NCI-H748 (cell line): ENCODE measurements around the gene HID1.

ENCODE experiments used
- DNase-seq: peaks from one replicate; lab custom pipeline; 2025; ENCODE audit not compliant: unreplicated experiment; lab: John Stamatoyannopoulos, UW

The HID1 gene

GRCh38 chr17:74950207-74950606 lies 22.4 kb downstream of the HID1 start:
- DNase-seq, result peak; percentile 24

DNA sequence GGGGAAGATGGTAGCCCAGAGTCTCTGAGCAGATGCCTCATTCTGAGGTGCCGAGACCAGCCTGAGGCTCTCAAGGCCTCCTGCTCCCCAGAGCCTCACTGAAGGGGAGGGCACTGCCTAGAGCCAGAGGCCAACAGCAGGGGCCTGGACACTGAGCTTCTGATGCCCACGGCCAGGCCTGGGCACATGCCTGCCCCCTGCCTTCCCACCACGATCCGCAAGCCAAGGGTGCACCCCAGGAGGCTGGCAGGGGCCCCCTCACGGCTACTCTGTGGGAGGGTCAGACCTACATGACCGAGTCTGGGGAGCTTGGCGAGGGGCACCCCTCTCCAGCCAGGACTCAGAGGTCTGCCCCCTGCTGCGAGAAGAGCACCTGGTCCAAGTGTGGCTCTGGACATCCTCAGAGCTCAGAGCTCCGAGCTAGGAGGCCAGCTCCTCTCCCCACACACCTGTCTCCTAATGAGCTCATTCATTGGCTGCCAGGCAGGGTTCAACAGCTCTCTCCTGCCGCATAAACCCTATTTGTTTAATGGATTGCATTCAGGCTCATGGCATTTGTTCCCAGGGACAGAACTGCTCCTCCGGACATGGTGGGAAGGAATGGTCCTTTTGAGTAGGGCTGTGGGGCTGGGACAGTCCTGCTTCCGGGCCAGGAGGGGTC lies 23.0 kb downstream of the HID1 start:
- no peak for DNase-seq

- DNase-seq, result no peak
Measured at GRCh38 chr17:74947041-74947754, 25.4 kb downstream of the HID1 start.

DNA sequence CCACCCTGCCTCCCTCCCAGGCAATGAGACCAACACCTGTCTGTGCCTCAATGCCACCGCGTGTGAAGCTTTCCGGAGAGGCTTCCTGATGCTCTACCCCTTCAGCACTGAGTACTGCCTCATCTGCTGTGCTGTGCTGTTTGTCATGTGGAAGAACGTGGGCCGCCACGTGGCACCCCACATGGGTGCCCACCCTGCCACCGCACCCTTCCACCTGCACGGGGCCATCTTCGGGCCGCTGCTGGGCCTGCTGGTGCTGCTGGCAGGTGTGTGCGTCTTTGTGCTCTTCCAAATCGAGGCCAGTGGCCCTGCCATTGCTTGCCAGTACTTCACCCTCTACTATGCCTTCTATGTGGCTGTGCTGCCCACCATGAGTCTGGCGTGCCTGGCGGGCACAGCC lies 25.9 kb downstream of the HID1 start:
- no peak for DNase-seq

DNA sequence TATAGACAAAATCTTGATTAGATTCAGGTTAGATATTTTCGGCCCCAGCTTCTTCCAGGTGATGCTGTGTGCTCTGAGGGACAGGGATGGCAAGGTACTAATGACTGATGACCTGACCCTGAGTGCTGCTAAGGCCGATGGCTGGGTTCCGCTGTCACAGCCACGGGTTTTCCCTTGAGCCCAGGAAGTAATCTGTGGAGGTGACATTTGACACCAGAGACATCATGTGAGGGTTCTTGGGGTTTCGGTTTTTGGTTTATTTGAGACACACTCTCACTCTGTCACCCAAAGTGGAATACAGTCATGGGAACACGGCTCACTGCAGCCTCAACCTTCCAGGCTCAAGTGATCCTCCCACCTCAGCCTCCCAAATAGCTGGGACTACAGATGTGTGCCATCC lies 27.0 kb downstream of the HID1 start:
- DNase-seq, result no peak

DNA sequence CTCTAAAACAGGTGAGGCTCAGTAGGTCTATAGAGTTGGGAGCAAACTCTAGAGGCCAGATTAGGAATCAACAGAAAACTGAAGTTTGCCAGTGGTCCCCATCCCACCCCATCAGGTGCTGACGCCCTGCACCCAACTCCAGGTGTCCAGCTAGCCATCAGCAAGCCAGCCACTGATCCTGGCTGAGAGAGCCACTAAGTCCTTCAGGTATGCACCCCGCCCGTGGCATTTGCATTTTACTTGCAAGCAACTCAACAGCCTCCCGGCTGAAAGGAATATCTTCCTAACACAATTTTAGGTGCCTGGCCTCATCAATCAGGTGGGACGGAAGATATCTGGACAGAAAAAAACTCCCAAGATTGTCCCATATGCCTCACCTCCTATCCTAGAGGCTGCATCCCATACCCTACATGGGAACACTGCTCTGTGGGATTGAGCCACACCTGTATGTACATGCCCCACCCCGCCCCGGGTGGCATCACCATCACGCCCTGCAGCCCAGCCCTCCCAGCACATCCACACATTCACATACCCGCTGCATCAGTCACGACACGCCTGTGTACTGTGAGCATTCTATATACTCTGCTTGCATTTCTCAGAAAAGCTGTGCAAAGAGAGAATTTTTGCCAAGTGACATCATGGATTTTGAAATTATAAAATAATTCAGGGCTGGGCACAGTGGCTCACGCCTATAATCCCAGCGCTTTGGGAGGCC lies 28.6 kb downstream of the HID1 start:
- DNase-seq, result no peak

- no peak for DNase-seq
Measured at GRCh38 chr17:74941128-74941725, 31.3 kb downstream of the HID1 start.

DNA sequence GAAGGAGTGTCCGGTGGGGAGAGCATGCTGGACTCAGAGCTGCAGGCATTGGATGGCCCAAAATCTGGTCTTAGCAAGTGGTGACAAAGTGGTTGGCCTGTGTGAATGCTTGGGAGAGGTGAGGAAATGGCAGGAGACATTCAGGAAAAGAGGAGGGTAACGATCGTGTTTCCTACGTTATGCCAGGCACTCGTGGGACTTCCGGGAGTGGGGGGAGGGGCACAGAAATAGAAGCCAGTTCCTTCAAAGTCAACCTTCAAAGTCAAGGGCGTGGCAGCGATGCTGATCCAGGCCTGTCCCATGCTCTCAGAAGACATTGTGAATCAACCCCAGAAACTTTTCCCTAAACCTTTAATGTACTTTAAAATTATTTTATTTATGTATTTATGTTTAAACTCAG lies 33.0 kb downstream of the HID1 start:
- no peak for DNase-seq

GRCh38 chr17:74938194-74938950 lies 34.2 kb downstream of the HID1 start:
- no peak for DNase-seq

DNA sequence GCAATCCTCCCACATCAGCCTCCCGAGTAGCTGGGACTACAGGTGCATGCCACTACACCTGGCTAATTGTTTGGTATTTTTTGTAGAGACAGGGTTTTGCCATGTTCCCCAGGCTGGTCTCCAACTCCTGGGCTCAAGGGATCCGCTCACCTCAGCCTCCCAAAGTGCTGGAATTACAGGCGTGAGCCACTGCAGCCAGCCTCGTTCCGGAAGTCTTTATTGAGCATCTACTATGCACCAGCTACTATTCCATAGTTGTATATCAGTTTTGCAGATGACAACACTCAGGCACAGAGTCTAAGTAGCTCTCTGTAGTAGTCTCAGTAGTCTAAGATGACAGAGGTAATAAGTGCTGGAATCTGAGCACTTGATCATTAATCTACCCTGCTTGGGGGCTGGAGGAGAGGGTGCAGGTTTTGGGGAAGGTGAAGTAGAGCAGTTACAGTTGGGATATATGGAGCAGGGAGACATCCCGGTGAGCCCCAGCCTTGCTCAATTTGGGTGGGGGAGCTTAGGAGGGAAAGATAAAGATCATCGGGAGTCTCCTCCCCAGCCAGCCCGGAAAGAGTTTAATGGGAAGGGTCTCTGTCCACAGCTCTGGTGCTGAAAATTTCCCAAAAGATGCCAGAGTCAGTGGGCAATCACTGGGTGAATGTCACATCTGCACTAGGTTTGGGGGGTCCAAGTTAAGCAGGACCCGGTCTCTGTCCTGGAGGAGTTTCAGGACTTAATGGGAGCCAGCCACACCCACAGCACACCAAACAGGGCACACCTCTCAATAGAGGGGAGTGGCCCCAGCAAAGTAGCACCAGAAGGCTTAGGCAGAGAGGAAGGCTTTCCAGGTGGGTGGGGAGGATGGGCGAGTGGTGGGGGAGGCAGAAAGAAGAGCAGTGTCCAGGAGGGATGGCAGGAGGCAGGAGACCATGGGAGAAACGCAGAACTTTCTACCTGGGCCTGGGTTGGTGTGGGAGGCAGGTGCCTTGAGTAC lies 35.2 kb downstream of the HID1 start:
- no peak for DNase-seq

GRCh38 chr17:74936470-74936799 lies 36.1 kb downstream of the HID1 start:
- no peak for DNase-seq

- DNase-seq, result peak; percentile 68
Measured at GRCh38 chr17:74935585-74936469, 36.7 kb downstream of the HID1 start, which contains the start of gene OTOP3. Gene OTOP3 (plus strand): TSS chr17:74935898. CDS start chr17:74935922, 24 bp downstream.

DNA sequence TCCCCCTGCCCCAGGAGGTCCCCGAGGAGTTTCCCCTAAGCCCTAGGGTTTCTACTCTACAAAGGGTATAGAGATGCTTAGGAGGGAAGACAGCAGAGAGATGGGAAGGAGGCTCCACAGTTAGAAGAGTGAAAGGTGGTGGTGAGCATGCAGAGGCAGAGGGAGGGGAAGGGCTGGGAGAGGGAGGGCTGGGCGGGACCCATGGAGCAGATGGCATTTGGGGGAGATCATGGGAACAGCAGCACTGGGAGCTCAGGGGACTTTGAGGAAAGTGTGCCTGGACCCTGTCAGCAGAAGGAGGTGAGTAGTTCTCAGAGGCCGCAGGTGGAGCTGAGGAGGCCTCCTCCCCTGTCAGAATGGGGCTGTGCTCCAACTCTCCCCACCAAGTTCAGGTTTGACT lies 37.5 kb downstream of the HID1 start:
- no peak for DNase-seq

- DNase-seq, result no peak
Measured at GRCh38 chr17:74930535-74931036, 42.0 kb downstream of the HID1 start.

DNA sequence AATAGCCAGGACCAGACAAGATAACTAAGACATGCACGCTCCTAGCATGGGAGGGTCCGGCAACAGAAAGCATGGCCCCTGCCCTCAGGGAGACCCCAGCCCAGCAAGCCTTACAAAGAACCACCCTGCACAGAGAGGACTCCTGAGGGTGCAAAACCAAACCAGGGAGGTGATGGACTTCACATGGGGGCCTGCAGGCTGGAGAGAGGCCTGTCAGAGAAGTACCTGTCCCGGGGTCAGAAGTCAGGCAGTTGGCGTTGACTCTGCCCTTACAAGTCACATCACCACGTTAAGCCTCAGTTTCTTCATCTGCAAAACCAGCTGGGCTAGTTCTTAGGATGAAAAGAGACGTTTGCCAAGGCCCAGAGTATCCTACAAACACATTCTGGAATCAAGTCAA lies 43.8 kb downstream of the HID1 start:
- DNase-seq, result no peak

GRCh38 chr17:74925242-74925641 lies 47.3 kb downstream of the HID1 start:
- no peak for DNase-seq

GRCh38 chr17:74924250-74924948 lies 48.2 kb downstream of the HID1 start, which contains the start of gene OTOP2:
Gene OTOP2 (plus strand): TSS chr17:74924273. CDS start chr17:74924633, 360 bp downstream.
- DNase-seq, result peak; percentile 33
